A549 (cell line): ENCODE results near the gene MEGF8.

ENCODE experiments used
- POLR2A ChIP-seq: IDR thresholded peaks from 2 replicates; pipeline ENCODE4 v1.6.1; 2012; ENCODE audit warnings: mild to moderate bottlenecking, low read length
- RAD21 ChIP-seq, 2 experiments: fragments of >200 bp in 1 of 2; sonication (Bioruptor Twin) in 1 of 2; formaldehyde crosslinking in 1 of 2; IDR thresholded peaks in 1 of 2; conservative IDR thresholded peaks in 1 of 2; 2 replicates in 1 of 2; 3 replicates in 1 of 2; pipeline ENCODE4 v1.6.1; 2012 to 2018; ENCODE audit warnings: inconsistent platforms in 1 of 2
- TF ChIP-seq, protein P1 (sequence below): IDR thresholded peaks from 2 replicates; pipeline ENCODE4 v1.6.1; 2012

- TF ChIP-seq POLR2A, result no peak
- no peak for TF ChIP-seq RAD21 (conservative IDR thresholded peaks at IDR 0.05 in 1 of 2, IDR thresholded peaks at IDR 0.05 in 1 of 2)
- TF ChIP-seq, protein P1, sequence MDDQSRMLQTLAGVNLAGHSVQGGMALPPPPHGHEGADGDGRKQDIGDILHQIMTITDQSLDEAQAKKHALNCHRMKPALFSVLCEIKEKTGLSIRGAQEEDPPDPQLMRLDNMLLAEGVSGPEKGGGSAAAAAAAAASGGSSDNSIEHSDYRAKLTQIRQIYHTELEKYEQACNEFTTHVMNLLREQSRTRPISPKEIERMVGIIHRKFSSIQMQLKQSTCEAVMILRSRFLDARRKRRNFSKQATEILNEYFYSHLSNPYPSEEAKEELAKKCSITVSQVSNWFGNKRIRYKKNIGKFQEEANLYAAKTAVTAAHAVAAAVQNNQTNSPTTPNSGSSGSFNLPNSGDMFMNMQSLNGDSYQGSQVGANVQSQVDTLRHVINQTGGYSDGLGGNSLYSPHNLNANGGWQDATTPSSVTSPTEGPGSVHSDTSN, result no peak
Observed at GRCh38 chr19:42306646-42307045, 18.8 kb upstream of the MEGF8 start.
